ENCODE measurements around the gene ZNF668. TPM values are rescaled to one million over a fixed set of nuclear protein-coding genes. Genes with fewer than 3 reads are reported as not detected.
A peak's percentile ranks its signal among the peaks of the same experiment; 100 is the strongest.

Gene ZNF668
- total and polyA plus RNA-seq, 2 experiments from 2014 or later, result 6.2 to 13.1 TPM

- H3K27ac ChIP-seq (ENCODE audit: low read depth), result no peak overlapping the region
- peak overlapping the region; percentile 87 for H3K4me2 ChIP-seq
- no peak overlapping the region for H2AFZ ChIP-seq
- no peaks in the 10 kb centered on the region for H3K27me3 ChIP-seq (ENCODE audit: insufficient read depth)
- H3F3A ChIP-seq (replicated peaks; ENCODE audit: low read depth), result peaks cover 14% of the 10 kb centered on the region; the same call in 1 of the 2 replicates
- H3K4me1 ChIP-seq (ENCODE audit: insufficient read depth), result peaks cover 6% of the 10 kb centered on the region; the same call in 1 of the 2 replicates
- Mint-ChIP-seq H3K27ac (no peak overlapping the region), H3K36me3 (ENCODE audit: low read depth) (peaks cover 23% of the 10 kb centered on the region), H3K4me3 (peak overlapping the region; percentile 77), H3K27me3 (ENCODE audit: insufficient read depth, low read depth, poor library complexity) (peaks cover 18% of the 10 kb centered on the region), H3K9me3 (peaks cover 4% of the 10 kb centered on the region), H3K4me1 (peaks cover 9% of the 10 kb centered on the region; the same call in 1 of the 3 replicates)
- no peaks in the 10 kb centered on the region for H3K36me3 ChIP-seq (ENCODE audit: insufficient read depth)
- peak overlapping the region; percentile 87 for H3K4me3 ChIP-seq
- peaks cover 7% of the 10 kb centered on the region for H4K20me1 ChIP-seq (replicated peaks; ENCODE audit: insufficient read depth)
- no peak for TF ChIP-seq ZNF114 (CRISPR knock-in tag; IDR thresholded peaks at IDR 0.05)
- no peak for TF ChIP-seq STAT1 (IDR thresholded peaks at IDR 0.05; ENCODE audit: unreplicated experiment)
- TF ChIP-seq EZH2 (IDR thresholded peaks at IDR 0.05; ENCODE audit: low read depth, unreplicated experiment), result no peak
- TF ChIP-seq ZNF331 (CRISPR knock-in tag; IDR thresholded peaks at IDR 0.05; ENCODE audit: low read depth), result no peak
- TF ChIP-seq POLR2AphosphoS5 (IDR thresholded peaks at IDR 0.05; ENCODE audit: low read depth), result no peak
- TF ChIP-seq, protein P1, sequence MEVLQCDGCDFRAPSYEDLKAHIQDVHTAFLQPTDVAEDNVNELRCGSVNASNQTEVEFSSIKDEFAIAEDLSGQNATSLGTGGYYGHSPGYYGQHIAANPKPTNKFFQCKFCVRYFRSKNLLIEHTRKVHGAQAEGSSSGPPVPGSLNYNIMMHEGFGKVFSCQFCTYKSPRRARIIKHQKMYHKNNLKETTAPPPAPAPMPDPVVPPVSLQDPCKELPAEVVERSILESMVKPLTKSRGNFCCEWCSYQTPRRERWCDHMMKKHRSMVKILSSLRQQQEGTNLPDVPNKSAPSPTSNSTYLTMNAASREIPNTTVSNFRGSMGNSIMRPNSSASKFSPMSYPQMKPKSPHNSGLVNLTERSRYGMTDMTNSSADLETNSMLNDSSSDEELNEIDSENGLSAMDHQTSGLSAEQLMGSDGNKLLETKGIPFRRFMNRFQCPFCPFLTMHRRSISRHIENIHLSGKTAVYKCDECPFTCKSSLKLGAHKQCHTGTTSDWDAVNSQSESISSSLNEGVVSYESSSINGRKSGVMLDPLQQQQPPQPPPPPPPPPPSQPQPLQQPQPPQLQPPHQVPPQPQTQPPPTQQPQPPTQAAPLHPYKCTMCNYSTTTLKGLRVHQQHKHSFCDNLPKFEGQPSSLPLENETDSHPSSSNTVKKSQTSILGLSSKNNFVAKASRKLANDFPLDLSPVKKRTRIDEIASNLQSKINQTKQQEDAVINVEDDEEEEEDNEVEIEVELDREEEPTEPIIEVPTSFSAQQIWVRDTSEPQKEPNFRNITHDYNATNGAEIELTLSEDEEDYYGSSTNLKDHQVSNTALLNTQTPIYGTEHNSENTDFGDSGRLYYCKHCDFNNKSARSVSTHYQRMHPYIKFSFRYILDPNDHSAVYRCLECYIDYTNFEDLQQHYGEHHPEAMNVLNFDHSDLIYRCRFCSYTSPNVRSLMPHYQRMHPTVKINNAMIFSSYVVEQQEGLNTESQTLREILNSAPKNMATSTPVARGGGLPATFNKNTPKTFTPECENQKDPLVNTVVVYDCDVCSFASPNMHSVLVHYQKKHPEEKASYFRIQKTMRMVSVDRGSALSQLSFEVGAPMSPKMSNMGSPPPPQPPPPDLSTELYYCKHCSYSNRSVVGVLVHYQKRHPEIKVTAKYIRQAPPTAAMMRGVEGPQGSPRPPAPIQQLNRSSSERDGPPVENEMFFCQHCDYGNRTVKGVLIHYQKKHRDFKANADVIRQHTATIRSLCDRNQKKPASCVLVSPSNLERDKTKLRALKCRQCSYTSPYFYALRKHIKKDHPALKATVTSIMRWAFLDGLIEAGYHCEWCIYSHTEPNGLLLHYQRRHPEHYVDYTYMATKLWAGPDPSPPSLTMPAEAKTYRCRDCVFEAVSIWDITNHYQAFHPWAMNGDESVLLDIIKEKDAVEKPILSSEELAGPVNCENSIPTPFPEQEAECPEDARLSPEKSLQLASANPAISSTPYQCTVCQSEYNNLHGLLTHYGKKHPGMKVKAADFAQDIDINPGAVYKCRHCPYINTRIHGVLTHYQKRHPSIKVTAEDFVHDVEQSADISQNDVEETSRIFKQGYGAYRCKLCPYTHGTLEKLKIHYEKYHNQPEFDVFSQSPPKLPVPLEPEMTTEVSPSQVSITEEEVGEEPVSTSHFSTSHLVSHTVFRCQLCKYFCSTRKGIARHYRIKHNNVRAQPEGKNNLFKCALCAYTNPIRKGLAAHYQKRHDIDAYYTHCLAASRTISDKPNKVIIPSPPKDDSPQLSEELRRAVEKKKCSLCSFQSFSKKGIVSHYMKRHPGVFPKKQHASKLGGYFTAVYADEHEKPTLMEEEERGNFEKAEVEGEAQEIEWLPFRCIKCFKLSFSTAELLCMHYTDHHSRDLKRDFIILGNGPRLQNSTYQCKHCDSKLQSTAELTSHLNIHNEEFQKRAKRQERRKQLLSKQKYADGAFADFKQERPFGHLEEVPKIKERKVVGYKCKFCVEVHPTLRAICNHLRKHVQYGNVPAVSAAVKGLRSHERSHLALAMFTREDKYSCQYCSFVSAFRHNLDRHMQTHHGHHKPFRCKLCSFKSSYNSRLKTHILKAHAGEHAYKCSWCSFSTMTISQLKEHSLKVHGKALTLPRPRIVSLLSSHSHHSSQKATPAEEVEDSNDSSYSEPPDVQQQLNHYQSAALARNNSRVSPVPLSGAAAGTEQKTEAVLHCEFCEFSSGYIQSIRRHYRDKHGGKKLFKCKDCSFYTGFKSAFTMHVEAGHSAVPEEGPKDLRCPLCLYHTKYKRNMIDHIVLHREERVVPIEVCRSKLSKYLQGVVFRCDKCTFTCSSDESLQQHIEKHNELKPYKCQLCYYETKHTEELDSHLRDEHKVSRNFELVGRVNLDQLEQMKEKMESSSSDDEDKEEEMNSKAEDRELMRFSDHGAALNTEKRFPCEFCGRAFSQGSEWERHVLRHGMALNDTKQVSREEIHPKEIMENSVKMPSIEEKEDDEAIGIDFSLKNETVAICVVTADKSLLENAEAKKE (CRISPR knock-in tag; IDR thresholded peaks at IDR 0.05), result no peak
- TF ChIP-seq NANOG (IDR thresholded peaks at IDR 0.05; ENCODE audit: borderline replicate concordance), result no peak
- TF ChIP-seq ETS1 (IDR thresholded peaks at IDR 0.05), result no peak
- TF ChIP-seq CTCF (conservative IDR thresholded peaks at IDR 0.05; ENCODE audit: low read depth in 2 of 2), result no peak
- TF ChIP-seq, protein P2, sequence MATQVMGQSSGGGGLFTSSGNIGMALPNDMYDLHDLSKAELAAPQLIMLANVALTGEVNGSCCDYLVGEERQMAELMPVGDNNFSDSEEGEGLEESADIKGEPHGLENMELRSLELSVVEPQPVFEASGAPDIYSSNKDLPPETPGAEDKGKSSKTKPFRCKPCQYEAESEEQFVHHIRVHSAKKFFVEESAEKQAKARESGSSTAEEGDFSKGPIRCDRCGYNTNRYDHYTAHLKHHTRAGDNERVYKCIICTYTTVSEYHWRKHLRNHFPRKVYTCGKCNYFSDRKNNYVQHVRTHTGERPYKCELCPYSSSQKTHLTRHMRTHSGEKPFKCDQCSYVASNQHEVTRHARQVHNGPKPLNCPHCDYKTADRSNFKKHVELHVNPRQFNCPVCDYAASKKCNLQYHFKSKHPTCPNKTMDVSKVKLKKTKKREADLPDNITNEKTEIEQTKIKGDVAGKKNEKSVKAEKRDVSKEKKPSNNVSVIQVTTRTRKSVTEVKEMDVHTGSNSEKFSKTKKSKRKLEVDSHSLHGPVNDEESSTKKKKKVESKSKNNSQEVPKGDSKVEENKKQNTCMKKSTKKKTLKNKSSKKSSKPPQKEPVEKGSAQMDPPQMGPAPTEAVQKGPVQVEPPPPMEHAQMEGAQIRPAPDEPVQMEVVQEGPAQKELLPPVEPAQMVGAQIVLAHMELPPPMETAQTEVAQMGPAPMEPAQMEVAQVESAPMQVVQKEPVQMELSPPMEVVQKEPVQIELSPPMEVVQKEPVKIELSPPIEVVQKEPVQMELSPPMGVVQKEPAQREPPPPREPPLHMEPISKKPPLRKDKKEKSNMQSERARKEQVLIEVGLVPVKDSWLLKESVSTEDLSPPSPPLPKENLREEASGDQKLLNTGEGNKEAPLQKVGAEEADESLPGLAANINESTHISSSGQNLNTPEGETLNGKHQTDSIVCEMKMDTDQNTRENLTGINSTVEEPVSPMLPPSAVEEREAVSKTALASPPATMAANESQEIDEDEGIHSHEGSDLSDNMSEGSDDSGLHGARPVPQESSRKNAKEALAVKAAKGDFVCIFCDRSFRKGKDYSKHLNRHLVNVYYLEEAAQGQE (IDR thresholded peaks at IDR 0.05; ENCODE audit: unreplicated experiment), result no peak
- TF ChIP-seq JUNB (IDR thresholded peaks at IDR 0.05; ENCODE audit: unreplicated experiment), result no peak
- TF ChIP-seq CREB1 (CRISPR knock-in tag; IDR thresholded peaks at IDR 0.05; ENCODE audit: low read depth), result no peak
- no peak for DNase-seq (ENCODE audit: low spot score)
- H3K79me2 ChIP-seq (replicated peaks; ENCODE audit: insufficient read depth), result no peaks in the 10 kb centered on the region
- no peak for ATAC-seq
- H3K9me2 ChIP-seq (ENCODE audit: insufficient read depth), result no peaks in the 10 kb centered on the region
These were observed 35.6 kb upstream of the ZNF668 start for GRCh38 chr16:31109622-31110021.
